Stimulated activated effector memory CD8-positive, alpha-beta T cell treated with anti-CD3 and anti-CD28 coated beads, Interleukin-12 subunit alpha, Interleukin-12 subunit beta, amount 100 ng/mL, for 72 hours (primary cell): ENCODE data around the gene SPIB.
A peak's percentile ranks its signal among the peaks of the same experiment; 100 is the strongest.

Experiments
- ATAC-seq: fragments of 150-1000 bp; cut with Tn5 transposase; 2 replicates; pipeline ENCODE4 v1.10.0; 2021
- DNase-seq, 2 donors: peaks; one replicate each; pipeline ENCODE4 v3.0.0; 2021 to 2022; ENCODE audit warnings: low spot score in 2 of 2
- H3K27ac Mint-ChIP-seq: one replicate; pipeline ENCODE4 v1.8.0; 2022; ENCODE audit warnings: mild to moderate bottlenecking, mixed read lengths
- H3K36me3 Mint-ChIP-seq: one replicate; pipeline ENCODE4 v1.8.0; 2022; ENCODE audit warnings: mild to moderate bottlenecking, mixed read lengths
- H3K4me1 Mint-ChIP-seq: one replicate; pipeline ENCODE4 v1.8.0; 2022; ENCODE audit warnings: mixed read lengths
- H3K4me3 Mint-ChIP-seq: one replicate; pipeline ENCODE4 v1.8.0; 2022; ENCODE audit warnings: mild to moderate bottlenecking, mixed read lengths
- H3K9me3 Mint-ChIP-seq: one replicate; pipeline ENCODE4 v1.8.0; 2022; ENCODE audit warnings: mixed read lengths

The SPIB gene

GRCh38 chr19:50420808-50421207 is 2.1 kb downstream of the SPIB start:
- DNase-seq: no peak
- H3K4me3 Mint-ChIP-seq: peak overlapping the region; percentile 41
- H3K4me1 Mint-ChIP-seq: peaks cover 18% of the 10 kb centered on the region
- H3K9me3 Mint-ChIP-seq: no peaks in the 10 kb centered on the region
- no peak overlapping the region for H3K27ac Mint-ChIP-seq
- peaks cover 5% of the 10 kb centered on the region for H3K36me3 Mint-ChIP-seq
- ATAC-seq: no peak

GRCh38 chr19:50422397-50423278 is 3.9 kb downstream of the SPIB start:
- Mint-ChIP-seq H3K36me3 (no peaks in the 10 kb centered on the region), H3K27ac (peak overlapping the region; percentile 19), H3K4me3 (no peak overlapping the region), H3K4me1 (peaks cover 18% of the 10 kb centered on the region), H3K9me3 (no peaks in the 10 kb centered on the region)
- no peak for DNase-seq
- no peak for ATAC-seq

- Mint-ChIP-seq H3K9me3 (no peaks in the 10 kb centered on the region), H3K4me1 (peaks cover 18% of the 10 kb centered on the region), H3K4me3 (no peak overlapping the region), H3K36me3 (no peaks in the 10 kb centered on the region), H3K27ac (no peak overlapping the region)
- DNase-seq (no peak), ATAC-seq (no peak)
Measured at GRCh38 chr19:50423279-50424113, 4.8 kb downstream of the SPIB start.

- DNase-seq: no peak
- H3K4me3 Mint-ChIP-seq: no peak overlapping the region
- peaks cover 2% of the 10 kb centered on the region for H3K4me1 Mint-ChIP-seq
- ATAC-seq: no peak
- no peak overlapping the region for H3K27ac Mint-ChIP-seq
- no peaks in the 10 kb centered on the region for H3K36me3 Mint-ChIP-seq
- H3K9me3 Mint-ChIP-seq: no peaks in the 10 kb centered on the region
Measured at GRCh38 chr19:50425581-50425980, 6.8 kb downstream of the SPIB start.

GRCh38 chr19:50427318-50427925 is 8.7 kb downstream of the SPIB start:
- ATAC-seq (no peak), DNase-seq (no peak)
- Mint-ChIP-seq H3K4me1 (peaks cover 15% of the 10 kb centered on the region), H3K36me3 (no peaks in the 10 kb centered on the region), H3K9me3 (no peaks in the 10 kb centered on the region), H3K4me3 (no peak overlapping the region), H3K27ac (no peak overlapping the region)

GRCh38 chr19:50427997-50428425 is 9.3 kb downstream of the SPIB start:
- Mint-ChIP-seq H3K36me3 (peaks cover 2% of the 10 kb centered on the region), H3K27ac (no peak overlapping the region), H3K9me3 (no peaks in the 10 kb centered on the region), H3K4me3 (no peak overlapping the region), H3K4me1 (peaks cover 21% of the 10 kb centered on the region)
- DNase-seq (no peak), ATAC-seq (no peak)

- peaks cover 22% of the 10 kb centered on the region for H3K4me1 Mint-ChIP-seq
- no peak overlapping the region for H3K4me3 Mint-ChIP-seq
- no peak overlapping the region for H3K27ac Mint-ChIP-seq
- H3K36me3 Mint-ChIP-seq: peaks cover 4% of the 10 kb centered on the region
- H3K9me3 Mint-ChIP-seq: no peaks in the 10 kb centered on the region
- ATAC-seq (no peak), DNase-seq (no peak)
Measured at GRCh38 chr19:50428772-50429463, 10.2 kb downstream of the SPIB start.

GRCh38 chr19:50430888-50431342 is 12.2 kb downstream of the SPIB start:
- Mint-ChIP-seq H3K4me3 (peak overlapping the region; percentile 90), H3K27ac (peak overlapping the region; percentile 92), H3K36me3 (peaks cover 4% of the 10 kb centered on the region), H3K4me1 (peaks cover 22% of the 10 kb centered on the region), H3K9me3 (no peaks in the 10 kb centered on the region)
- DNase-seq (no peak), ATAC-seq (no peak)

GRCh38 chr19:50431343-50432220 is 12.8 kb downstream of the SPIB start:
- peak overlapping the region; percentile 90 for H3K4me3 Mint-ChIP-seq
- H3K27ac Mint-ChIP-seq: peak overlapping the region; percentile 92
- H3K4me1 Mint-ChIP-seq: peaks cover 22% of the 10 kb centered on the region
- H3K9me3 Mint-ChIP-seq: no peaks in the 10 kb centered on the region
- H3K36me3 Mint-ChIP-seq: peaks cover 4% of the 10 kb centered on the region
- peak; percentile 95 to 98 for DNase-seq
- peak; percentile 91 for ATAC-seq

- peak within 1 kb of the TSS; percentile 90 for H3K4me3 Mint-ChIP-seq
- ATAC-seq (no peak), DNase-seq (no peak)
- H3K27ac Mint-ChIP-seq: peak within 1 kb of the TSS; percentile 92
- H3K36me3 Mint-ChIP-seq: peaks cover 4% of the 10 kb centered on the region
- peaks cover 22% of the 10 kb centered on the region for H3K4me1 Mint-ChIP-seq
- no peaks in the 10 kb centered on the region for H3K9me3 Mint-ChIP-seq
Measured at GRCh38 chr19:50432221-50433028, 13.7 kb downstream of the SPIB start, which contains the start of gene MYBPC2. MYBPC2 (plus strand) TSS chr19:50432892; CDS start chr19:50432954, 62 bp downstream.

GRCh38 chr19:50433201-50434180 is 14.8 kb downstream of the SPIB start:
- peaks cover 4% of the 10 kb centered on the region for H3K36me3 Mint-ChIP-seq
- H3K27ac Mint-ChIP-seq: peak overlapping the region; percentile 92
- no peaks in the 10 kb centered on the region for H3K9me3 Mint-ChIP-seq
- ATAC-seq (no peak), DNase-seq (no peak)
- H3K4me3 Mint-ChIP-seq: peak overlapping the region; percentile 90
- H3K4me1 Mint-ChIP-seq: peaks cover 22% of the 10 kb centered on the region

- Mint-ChIP-seq H3K4me1 (peaks cover 23% of the 10 kb centered on the region), H3K4me3 (no peak overlapping the region), H3K9me3 (no peaks in the 10 kb centered on the region), H3K27ac (no peak overlapping the region), H3K36me3 (peaks cover 4% of the 10 kb centered on the region)
- DNase-seq (no peak), ATAC-seq (no peak)
Measured at GRCh38 chr19:50434525-50434924, 15.8 kb downstream of the SPIB start.
